ENCODE data around the gene RAD9A.

RAD9A gene

DNA sequence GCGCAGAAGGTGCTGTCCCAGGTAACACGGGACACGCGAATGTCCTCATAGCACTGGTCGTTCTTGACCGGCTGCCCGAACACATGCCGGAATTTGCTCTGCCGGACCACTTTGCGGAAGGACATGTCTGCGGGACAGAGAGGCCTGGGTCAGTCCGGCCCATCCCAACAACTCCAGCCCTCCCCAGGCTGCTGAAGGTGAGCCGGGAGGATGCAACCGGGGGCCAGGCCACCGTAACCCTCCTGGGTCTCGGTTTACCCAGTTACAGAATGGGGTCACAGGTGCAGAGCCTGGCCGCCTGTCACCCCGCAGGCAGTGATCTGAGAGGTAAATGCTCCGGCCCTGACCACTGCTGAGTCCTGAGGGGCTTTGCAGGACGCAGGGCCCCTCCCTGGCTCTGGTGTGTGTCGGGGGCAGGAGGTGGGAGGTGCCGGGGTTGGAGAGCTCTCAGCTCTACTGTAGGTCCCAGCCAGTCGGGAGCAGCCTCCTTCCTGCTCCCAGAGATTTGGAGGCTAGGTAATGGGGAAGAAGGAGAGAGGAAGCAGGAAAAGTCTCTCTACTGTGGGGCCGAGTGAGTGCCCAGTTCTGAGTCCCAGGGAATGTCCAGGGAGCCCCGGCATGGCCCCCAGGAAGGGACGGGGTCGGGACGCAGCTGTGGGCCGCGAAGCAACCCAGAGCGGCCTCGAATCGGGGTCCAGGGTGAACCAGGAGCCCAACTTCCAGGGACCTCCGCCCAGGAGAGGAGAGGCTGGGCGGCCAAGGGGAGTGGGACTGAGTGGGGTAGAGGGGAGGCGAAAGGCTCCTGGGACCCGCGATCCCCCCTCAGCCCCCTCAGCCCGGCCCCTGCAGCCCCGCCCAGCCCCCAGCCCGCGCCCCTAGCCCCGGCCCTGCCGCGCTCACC lies 51.0 kb downstream of the RAD9A start:
- DNase-seq: no peak

- no peak for DNase-seq
Measured at GRCh38 chr11:67445515-67445914, 53.7 kb downstream of the RAD9A start.

Data from NCI-H1417 (cell line).